SK-N-SH treated with all-trans-retinoic acid at 6 μM for 48 hours (cell line): ENCODE results near the gene MRPL58.

ENCODE experiments used
- ATAC-seq: fragments of 200-7000 bp; cut with Tn5 transposase; 3 replicates; pipeline ENCODE4 v1.9.1; 2020; ENCODE audit warnings: mild to moderate bottlenecking, moderate library complexity
- ARNTL ChIP-seq: fragments of 450-650 bp; formaldehyde crosslinking; IDR thresholded peaks from 2 replicates; pipeline ENCODE4 v1.5.0; 2020; ENCODE audit warnings: low read depth, mild to moderate bottlenecking, moderate library complexity, borderline replicate concordance
- BACH2 ChIP-seq: fragments of 250-450 bp; sonication (Bioruptor Pico); IDR thresholded peaks from 2 replicates; pipeline ENCODE4 v1.9.0; 2021; ENCODE audit warnings: mild to moderate bottlenecking, borderline replicate concordance
- CREB5 ChIP-seq: fragments of 250-450 bp; sonication (Bioruptor Pico); IDR thresholded peaks from 2 replicates; pipeline ENCODE4 v1.5.1; 2020; ENCODE audit warnings: low read depth, mild to moderate bottlenecking, moderate library complexity
- CSDC2 ChIP-seq: fragments of 250-450 bp; sonication (Bioruptor Pico); IDR thresholded peaks from 2 replicates; pipeline ENCODE4 v1.5.0; 2020; ENCODE audit warnings: mild to moderate bottlenecking, moderate library complexity
- PATZ1 ChIP-seq: fragments of 250-450 bp; sonication (Bioruptor Pico); IDR thresholded peaks from 2 replicates; pipeline ENCODE4 v1.8.0; 2020; ENCODE audit warnings: mild to moderate bottlenecking, moderate library complexity, borderline replicate concordance
- POU6F1 ChIP-seq: fragments of 250-450 bp; sonication (Bioruptor Pico); IDR thresholded peaks from 2 replicates; pipeline ENCODE4 v1.8.0; 2021; ENCODE audit warnings: low read depth, mild to moderate bottlenecking, moderate library complexity, borderline replicate concordance
- RARB ChIP-seq: fragments of 250-450 bp; sonication (Bioruptor Pico); IDR thresholded peaks from 2 replicates; pipeline ENCODE4 v1.8.0; 2021; ENCODE audit warnings: mild to moderate bottlenecking, moderate library complexity
- TOX ChIP-seq: fragments of 250-450 bp; sonication (Bioruptor Pico); IDR thresholded peaks from 2 replicates; pipeline ENCODE4 v1.8.0; 2021; ENCODE audit warnings: mild to moderate bottlenecking, moderate library complexity, borderline replicate concordance
- ZFP3 ChIP-seq: fragments of 250-450 bp; sonication (Bioruptor Pico); IDR thresholded peaks from 2 replicates; pipeline ENCODE4 v1.5.0; 2020; ENCODE audit warnings: mild to moderate bottlenecking, moderate library complexity
- ZNF565 ChIP-seq: fragments of 450-650 bp; formaldehyde crosslinking; conservative IDR thresholded peaks from 2 replicates; pipeline ENCODE4 v1.5.0; 2020; ENCODE audit warnings: low read depth, mild to moderate bottlenecking, moderate library complexity
- ZNF70 ChIP-seq: fragments of 450-650 bp; formaldehyde crosslinking; IDR thresholded peaks from 2 replicates; pipeline ENCODE4 v1.5.0; 2020; ENCODE audit warnings: mild to moderate bottlenecking, moderate library complexity
- ZNF8 ChIP-seq: fragments of 450-650 bp; formaldehyde crosslinking; IDR thresholded peaks from 2 replicates; pipeline ENCODE4 v1.5.0; 2020; ENCODE audit warnings: mild to moderate bottlenecking, moderate library complexity
- TF ChIP-seq, protein P1 (sequence below): fragments of 250-450 bp; sonication (Bioruptor Pico); IDR thresholded peaks from 2 replicates; pipeline ENCODE4 v1.5.0; 2020; ENCODE audit warnings: mild to moderate bottlenecking, moderate library complexity
- TF ChIP-seq, protein P2 (sequence below): fragments of 250-450 bp; sonication (Bioruptor Pico); IDR thresholded peaks from 2 replicates; pipeline ENCODE4 v1.5.1; 2021; ENCODE audit warnings: mild to moderate bottlenecking, moderate library complexity

The MRPL58 gene

GRCh38 chr17:75033346-75034235 lies 21.1 kb downstream of the MRPL58 start:
- peak; percentile 58 for ATAC-seq
- TF ChIP-seq, protein P1, sequence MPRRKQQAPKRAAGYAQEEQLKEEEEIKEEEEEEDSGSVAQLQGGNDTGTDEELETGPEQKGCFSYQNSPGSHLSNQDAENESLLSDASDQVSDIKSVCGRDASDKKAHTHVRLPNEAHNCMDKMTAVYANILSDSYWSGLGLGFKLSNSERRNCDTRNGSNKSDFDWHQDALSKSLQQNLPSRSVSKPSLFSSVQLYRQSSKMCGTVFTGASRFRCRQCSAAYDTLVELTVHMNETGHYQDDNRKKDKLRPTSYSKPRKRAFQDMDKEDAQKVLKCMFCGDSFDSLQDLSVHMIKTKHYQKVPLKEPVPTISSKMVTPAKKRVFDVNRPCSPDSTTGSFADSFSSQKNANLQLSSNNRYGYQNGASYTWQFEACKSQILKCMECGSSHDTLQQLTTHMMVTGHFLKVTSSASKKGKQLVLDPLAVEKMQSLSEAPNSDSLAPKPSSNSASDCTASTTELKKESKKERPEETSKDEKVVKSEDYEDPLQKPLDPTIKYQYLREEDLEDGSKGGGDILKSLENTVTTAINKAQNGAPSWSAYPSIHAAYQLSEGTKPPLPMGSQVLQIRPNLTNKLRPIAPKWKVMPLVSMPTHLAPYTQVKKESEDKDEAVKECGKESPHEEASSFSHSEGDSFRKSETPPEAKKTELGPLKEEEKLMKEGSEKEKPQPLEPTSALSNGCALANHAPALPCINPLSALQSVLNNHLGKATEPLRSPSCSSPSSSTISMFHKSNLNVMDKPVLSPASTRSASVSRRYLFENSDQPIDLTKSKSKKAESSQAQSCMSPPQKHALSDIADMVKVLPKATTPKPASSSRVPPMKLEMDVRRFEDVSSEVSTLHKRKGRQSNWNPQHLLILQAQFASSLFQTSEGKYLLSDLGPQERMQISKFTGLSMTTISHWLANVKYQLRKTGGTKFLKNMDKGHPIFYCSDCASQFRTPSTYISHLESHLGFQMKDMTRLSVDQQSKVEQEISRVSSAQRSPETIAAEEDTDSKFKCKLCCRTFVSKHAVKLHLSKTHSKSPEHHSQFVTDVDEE (CRISPR knock-in tag): 0 out of 2 replicates have a peak, but pooled peaks have one; percentile 11
- 0 out of 2 replicates have a peak, but pooled peaks have one; percentile 35 for TF ChIP-seq POU6F1 (CRISPR knock-in tag)
- TF ChIP-seq BACH2 (CRISPR knock-in tag): no peak

DNA sequence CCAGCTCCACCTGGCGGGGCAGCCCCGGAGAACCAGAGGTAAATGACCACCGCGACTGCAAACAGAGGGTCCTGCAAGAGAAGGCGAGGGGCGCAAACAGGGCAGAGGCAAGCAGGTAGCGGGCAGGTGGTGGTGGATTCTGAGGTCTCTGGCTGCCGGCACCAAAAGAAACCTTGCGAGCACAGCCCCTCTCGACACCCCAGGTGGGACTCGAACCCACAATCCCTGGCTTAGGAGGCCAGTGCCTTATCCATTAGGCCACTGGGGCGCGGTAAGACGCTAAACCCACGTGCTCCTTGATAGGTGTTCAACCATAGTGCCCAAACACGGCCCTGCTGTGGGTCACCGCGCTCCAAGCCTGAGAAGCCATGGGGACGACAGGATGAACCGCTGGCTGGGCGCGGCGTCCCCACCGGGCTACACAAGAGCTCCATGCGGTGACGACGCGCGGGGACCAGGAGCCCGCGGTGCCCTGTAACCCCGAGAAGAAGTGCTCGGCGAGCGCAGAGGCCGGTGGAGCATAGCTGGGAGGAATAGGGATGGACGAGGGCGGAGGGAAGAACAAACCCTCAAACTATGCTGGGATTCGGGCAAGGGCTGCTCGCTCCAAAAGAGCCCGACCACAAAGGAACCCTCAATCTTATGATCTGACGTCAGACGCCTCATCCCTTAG lies 21.9 kb downstream of the MRPL58 start:
- TF ChIP-seq ZNF565 (CRISPR knock-in tag) (peak; percentile 46; the same call in 1 of the 2 replicates), RARB (CRISPR knock-in tag) (no peak), POU6F1 (CRISPR knock-in tag) (no peak), CREB5 (CRISPR knock-in tag) (0 out of 2 replicates have a peak, but pooled peaks have one; percentile 3), CSDC2 (CRISPR knock-in tag) (0 out of 2 replicates have a peak, but pooled peaks have one; percentile 31)
- peak; percentile 58 for ATAC-seq

- ATAC-seq: no peak
- TF ChIP-seq ARNTL (no peak), ZNF8 (CRISPR knock-in tag) (no peak), ZNF70 (no peak)
Observed at GRCh38 chr17:75036643-75037268, 24.3 kb downstream of the MRPL58 start.

DNA sequence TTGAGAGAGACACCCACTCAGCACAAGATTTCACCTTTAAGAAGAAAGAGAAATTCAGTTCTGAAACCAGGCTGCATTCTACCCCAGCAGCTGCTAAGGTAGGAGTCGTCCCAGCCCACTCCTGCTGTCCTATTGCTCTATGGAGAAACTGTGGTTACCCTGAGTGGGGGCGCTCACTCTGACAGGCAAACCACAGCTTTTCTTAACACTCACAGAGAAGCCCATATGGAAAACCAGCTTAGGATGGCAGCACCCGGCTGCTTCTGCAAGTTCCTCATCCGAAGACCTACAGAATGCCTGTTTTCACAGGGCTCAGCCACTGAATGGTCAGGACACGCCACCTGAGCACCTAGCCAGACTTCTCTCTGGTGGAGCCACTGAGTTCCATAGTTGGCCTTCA lies 26.8 kb downstream of the MRPL58 start:
- ATAC-seq: no peak
- TF ChIP-seq ZNF565 (CRISPR knock-in tag): no peak
- no peak for TF ChIP-seq ZNF70
- no peak for TF ChIP-seq POU6F1 (CRISPR knock-in tag)

DNA sequence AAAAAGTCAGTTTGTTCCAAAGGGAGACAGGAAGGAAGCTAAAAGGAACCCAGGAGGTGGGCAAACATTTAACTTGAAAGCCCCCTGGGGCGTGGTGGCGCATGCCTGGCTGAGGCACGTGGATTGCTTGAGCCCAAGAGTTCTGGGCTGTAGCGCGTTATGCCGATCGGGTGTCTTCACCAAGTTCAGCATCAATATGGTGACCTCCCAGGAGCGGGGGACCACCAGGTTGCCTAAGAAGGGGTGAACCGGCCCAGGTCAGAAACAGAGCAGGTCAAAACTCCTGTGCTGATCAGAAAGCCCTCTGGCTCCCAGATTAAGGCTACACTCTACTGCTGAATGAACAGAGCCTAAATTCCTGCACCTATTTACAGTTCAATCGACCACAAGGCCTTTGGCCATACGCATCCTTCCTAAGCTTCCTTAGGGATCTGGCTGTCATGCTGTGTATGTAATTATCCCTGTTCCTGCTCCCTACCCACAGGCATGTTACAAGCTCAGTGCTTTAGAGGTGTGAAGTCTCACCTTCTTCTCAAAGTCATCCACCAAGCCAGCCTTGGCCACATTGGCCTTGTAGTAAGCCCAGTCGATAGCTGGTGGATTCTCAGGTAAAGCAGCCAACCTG lies 29.3 kb downstream of the MRPL58 start:
- ATAC-seq: no peak
- no peak for TF ChIP-seq POU6F1 (CRISPR knock-in tag)
- TF ChIP-seq TOX (CRISPR knock-in tag): no peak
- no peak for TF ChIP-seq ZNF70
- TF ChIP-seq PATZ1 (CRISPR knock-in tag): no peak
- TF ChIP-seq ZFP3 (CRISPR knock-in tag): no peak
- TF ChIP-seq, protein P2, sequence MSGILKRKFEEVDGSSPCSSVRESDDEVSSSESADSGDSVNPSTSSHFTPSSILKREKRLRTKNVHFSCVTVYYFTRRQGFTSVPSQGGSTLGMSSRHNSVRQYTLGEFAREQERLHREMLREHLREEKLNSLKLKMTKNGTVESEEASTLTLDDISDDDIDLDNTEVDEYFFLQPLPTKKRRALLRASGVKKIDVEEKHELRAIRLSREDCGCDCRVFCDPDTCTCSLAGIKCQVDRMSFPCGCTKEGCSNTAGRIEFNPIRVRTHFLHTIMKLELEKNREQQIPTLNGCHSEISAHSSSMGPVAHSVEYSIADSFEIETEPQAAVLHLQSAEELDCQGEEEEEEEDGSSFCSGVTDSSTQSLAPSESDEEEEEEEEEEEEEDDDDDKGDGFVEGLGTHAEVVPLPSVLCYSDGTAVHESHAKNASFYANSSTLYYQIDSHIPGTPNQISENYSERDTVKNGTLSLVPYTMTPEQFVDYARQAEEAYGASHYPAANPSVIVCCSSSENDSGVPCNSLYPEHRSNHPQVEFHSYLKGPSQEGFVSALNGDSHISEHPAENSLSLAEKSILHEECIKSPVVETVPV (CRISPR knock-in tag): no peak
- TF ChIP-seq BACH2 (CRISPR knock-in tag): no peak
